Adrenal gland (tissue), 12 donors: ENCODE results near the gene TAB2. TPM values are rescaled to one million over a fixed set of nuclear protein-coding genes. Genes with fewer than 3 reads are reported as not detected.

Source experiments
- DNase-seq, 7 donors: peaks; one replicate each; pipeline ENCODE4 v3.0.0-alpha.2; 2019 to 2020
- H3K27ac ChIP-seq, 5 donors: fragments of 200-600 bp; sonication (generic) in 4 of 5; 1 replicate in 3 of 5; 2 replicates in 2 of 5; pipeline versions ENCODE4 v1.5.1 to v1.8.0; 2016 to 2020; ENCODE audit warnings: mild to moderate bottlenecking in 1 of 5
- H3K27me3 ChIP-seq: fragments of 200-600 bp; 2 replicates; pipeline ENCODE4 v1.8.0; 2021
- H3K36me3 ChIP-seq, 2 donors: fragments of 200-600 bp; replicated peaks in 1 of 2; 1 replicate in 1 of 2; 2 replicates in 1 of 2; pipeline versions ENCODE4 v1.5.1 to v1.8.0; 2018 to 2022
- H3K4me1 ChIP-seq, 2 donors: fragments of 200-600 bp; replicated peaks in 1 of 2; 1 replicate in 1 of 2; 2 replicates in 1 of 2; pipeline versions ENCODE4 v1.5.1 to v1.8.0; 2018 to 2021
- H3K4me3 ChIP-seq, 4 donors: fragments of 200-600 bp; sonication (generic) in 3 of 4; one replicate each; pipeline ENCODE4 v1.5.1; 2016 to 2018
- H3K9me3 ChIP-seq, 3 donors: fragments of 200-600 bp; sonication (generic) in 1 of 3; replicated peaks in 1 of 3; 1 replicate in 2 of 3; 2 replicates in 1 of 3; pipeline versions ENCODE4 v1.5.1 to v1.8.0; 2016 to 2021
- CTCF ChIP-seq, 6 experiments: fragments of 450-650 bp in 4 of 6; fragments of 200-600 bp in 2 of 6; sonication (generic) in 1 of 6; IDR thresholded peaks; 1 replicate in 5 of 6; 2 replicates in 1 of 6; pipeline versions ENCODE4 v1.5.1 to v1.8.0; 2016 to 2021; ENCODE audit warnings: antibody characterized with exemption in 6 of 6, mild to moderate bottlenecking in 2 of 6, moderate library complexity in 1 of 6
- POLR2A ChIP-seq, 2 donors: fragments of 450-650 bp; IDR thresholded peaks; one replicate each; pipeline ENCODE4 v1.6.1; 2017; ENCODE audit warnings: antibody characterized with exemption in 2 of 2, mild to moderate bottlenecking in 2 of 2, moderate library complexity in 1 of 2
- WGBS, 4 donors: extraction: QIAGEN DNeasy Blood & Tissue Kit in 2 of 4; methylation state at CpG; one replicate each; pipeline versions ENCODE4 v1.1.5 to v1.1.7; 2013 to 2017; 5-methylcytosine and 5-hydroxymethylcytosine counted together
- intact Hi-C, 2 donors: fragments of 100-400 bp; cut with DNase I; formaldehyde crosslinking; loops; one replicate each; pipeline versions ENCODE4 v1.14.1 to v1.15.0; 2022 to 2023
- polyA plus RNA-seq, 3 donors: library from polyadenylated mRNA; stranded (reverse); fragments of 200-250 nt in 2 of 3; fragments of 350-450 nt in 1 of 3; fragmentation: Illumina TruSeq in 1 of 3; extraction: RNeasy Lipid Tissue Mini Kit (QIAGEN cat#74804) in 1 of 3; gene quantifications; one replicate each; pipeline ENCODE4 v1.2.3, GENCODE V29; 2013 to 2014
- total RNA-seq, 9 donors: library from RNA; depleted of rRNA in 4 of 9; stranded (reverse); fragments of >200 nt in 4 of 9; fragments of 120-200 nt in 1 of 9; fragmentation: NEBNext Ultra II Directional in 1 of 9; extraction: Animal tissue kit (Norgen Biotek cat#: 25700) in 1 of 9; gene quantifications; one replicate each; pipeline versions ENCODE4 v1.1.0 to v1.2.4, GENCODE V29; 2013 to 2023
- donor health status: healthy with polysubstance abuse.
- donor health status: Bipolar disorder and iron deficiency.
- donor health status: DM: yes; HTN: yes; CAD: no.
- donor health status: DM: no; HTN: no; CAD: no.
- donor health status: DM: no; HTN: no; CAD: no.
- donor health status: DM: yes; HTN: yes; CAD: no.

The TAB2 gene
- total and polyA plus RNA-seq, 12 donors: 10.8 to 68.8 (median 43.9) TPM

GRCh38 chr6:149371154-149371553 lies 53.6 kb downstream of the TAB2 start:
- Histone ChIP-seq H3K9me3 (no peaks in the 10 kb centered on the region), H3K27ac (no peak overlapping the region), H3K4me3 (no peak overlapping the region), H3K27me3 (no peaks in the 10 kb centered on the region), H3K4me1 (peaks cover 0 to 15% of the 10 kb centered on the region in 2 donors), H3K36me3 (no peaks in the 10 kb centered on the region)
- DNase-seq: no peak
- intact Hi-C loops: no loop called here
- TF ChIP-seq POLR2A (IDR thresholded peaks at IDR 0.05) (no peak), CTCF (IDR thresholded peaks at IDR 0.05) (no peak)

- H3K27ac ChIP-seq: no peak overlapping the region
- intact Hi-C loops: no loop called here
- 49 to 97% (median 79%) methylated on average over 2 of the region's 2 CpGs for WGBS, 4 donors
Measured at GRCh38 chr6:149372062-149372461, 54.5 kb downstream of the TAB2 start.

GRCh38 chr6:149373511-149373910 lies 56.0 kb downstream of the TAB2 start:
- Histone ChIP-seq H3K9me3 (no peaks in the 10 kb centered on the region), H3K4me3 (no peak overlapping the region), H3K27ac (no peak overlapping the region), H3K27me3 (no peaks in the 10 kb centered on the region), H3K36me3 (peaks cover 0 to 6% of the 10 kb centered on the region in 2 donors), H3K4me1 (peaks cover 0 to 15% of the 10 kb centered on the region in 2 donors)
- TF ChIP-seq POLR2A (IDR thresholded peaks at IDR 0.05) (no peak), CTCF (IDR thresholded peaks at IDR 0.05) (no peak)
- WGBS, 4 donors: 93 to 99% (median 96%) methylated on average over 2 of the region's 2 CpGs
- DNase-seq: no peak
- intact Hi-C loops: no loop called here

More at GRCh38 chr6:149372062-149372461, 54.5 kb downstream of the TAB2 start:
- no peak overlapping the region for H3K4me3 ChIP-seq
- no peaks in the 10 kb centered on the region for H3K36me3 ChIP-seq
- H3K9me3 ChIP-seq: no peaks in the 10 kb centered on the region
- peaks cover 0 to 15% of the 10 kb centered on the region in 2 donors for H3K4me1 ChIP-seq
- no peak for TF ChIP-seq POLR2A (IDR thresholded peaks at IDR 0.05)
- TF ChIP-seq CTCF (IDR thresholded peaks at IDR 0.05): no peak
- no peaks in the 10 kb centered on the region for H3K27me3 ChIP-seq
- no peak for DNase-seq

- peaks cover 0 to 4% of the 10 kb centered on the region in 2 donors for H3K4me1 ChIP-seq
- intact Hi-C loops: no loop called here
- H3K27ac ChIP-seq: no peak overlapping the region
- peaks cover 0 to 22% of the 10 kb centered on the region in 2 donors for H3K36me3 ChIP-seq
- WGBS, 4 donors: 93 to 100% (median 98%) methylated on average over 2 to 3 of the region's 3 CpGs
- H3K27me3 ChIP-seq: no peaks in the 10 kb centered on the region
- DNase-seq: no peak
- TF ChIP-seq CTCF (IDR thresholded peaks at IDR 0.05): no peak
- no peaks in the 10 kb centered on the region for H3K9me3 ChIP-seq
- no peak overlapping the region for H3K4me3 ChIP-seq
Measured at GRCh38 chr6:149379977-149380376, 62.5 kb downstream of the TAB2 start.
